Keratinocyte (primary cell): ENCODE data around the gene TLL1.

Source experiments
- EZH2 ChIP-seq: IDR thresholded peaks from one replicate; pipeline ENCODE4 v1.6.1; 2012; ENCODE audit warnings: inconsistent platforms, mild to moderate bottlenecking, low read length, moderate library complexity
- TF ChIP-seq, protein P1 (sequence below), 3 experiments: IDR thresholded peaks in 1 of 3; conservative IDR thresholded peaks in 1 of 3; optimal IDR thresholded peaks in 1 of 3; 2 replicates in 2 of 3; 3 replicates in 1 of 3; pipeline versions ENCODE3 to v1.5.1; 2011; ENCODE audit warnings: low read length in 3 of 3, mild to moderate bottlenecking in 3 of 3, moderate library complexity in 2 of 3, control low read depth in 1 of 3, inconsistent platforms in 1 of 3; ENCODE audit not compliant: insufficient read depth in 2 of 3; ENCODE audit errors: extremely low read depth in 1 of 3

DNA sequence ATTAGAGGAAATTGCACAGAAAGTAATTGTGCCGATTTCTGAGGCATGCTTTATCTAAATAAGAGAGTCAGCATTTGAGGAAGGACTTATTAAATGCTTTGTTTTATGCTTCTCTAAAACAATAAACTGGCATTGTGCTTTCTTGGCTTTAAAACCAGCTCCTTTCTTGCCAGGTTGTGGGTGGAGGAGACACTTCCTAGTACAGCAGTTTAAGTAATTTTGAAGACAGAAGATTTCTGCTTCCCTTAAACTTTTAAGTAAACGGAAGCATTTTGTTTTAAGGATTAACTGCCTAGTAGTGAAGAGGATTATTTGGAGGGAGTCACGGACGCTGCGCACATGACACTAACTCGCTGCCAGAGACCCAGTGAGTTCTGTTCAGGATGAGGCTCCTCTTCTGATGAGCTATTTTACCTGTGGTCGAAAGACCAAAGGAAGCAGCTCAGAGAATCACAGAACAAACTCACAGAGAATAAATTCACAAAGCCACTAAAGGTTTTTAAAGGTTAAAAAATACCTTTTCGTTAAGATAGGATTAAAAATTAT, 169.5 kb downstream of the TLL1 start:
- TF ChIP-seq, protein P1, sequence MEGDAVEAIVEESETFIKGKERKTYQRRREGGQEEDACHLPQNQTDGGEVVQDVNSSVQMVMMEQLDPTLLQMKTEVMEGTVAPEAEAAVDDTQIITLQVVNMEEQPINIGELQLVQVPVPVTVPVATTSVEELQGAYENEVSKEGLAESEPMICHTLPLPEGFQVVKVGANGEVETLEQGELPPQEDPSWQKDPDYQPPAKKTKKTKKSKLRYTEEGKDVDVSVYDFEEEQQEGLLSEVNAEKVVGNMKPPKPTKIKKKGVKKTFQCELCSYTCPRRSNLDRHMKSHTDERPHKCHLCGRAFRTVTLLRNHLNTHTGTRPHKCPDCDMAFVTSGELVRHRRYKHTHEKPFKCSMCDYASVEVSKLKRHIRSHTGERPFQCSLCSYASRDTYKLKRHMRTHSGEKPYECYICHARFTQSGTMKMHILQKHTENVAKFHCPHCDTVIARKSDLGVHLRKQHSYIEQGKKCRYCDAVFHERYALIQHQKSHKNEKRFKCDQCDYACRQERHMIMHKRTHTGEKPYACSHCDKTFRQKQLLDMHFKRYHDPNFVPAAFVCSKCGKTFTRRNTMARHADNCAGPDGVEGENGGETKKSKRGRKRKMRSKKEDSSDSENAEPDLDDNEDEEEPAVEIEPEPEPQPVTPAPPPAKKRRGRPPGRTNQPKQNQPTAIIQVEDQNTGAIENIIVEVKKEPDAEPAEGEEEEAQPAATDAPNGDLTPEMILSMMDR (optimal IDR thresholded peaks at IDR 0.05 in 1 of 3, IDR thresholded peaks at IDR 0.05 in 1 of 3, conservative IDR thresholded peaks at IDR 0.05 in 1 of 3; ENCODE audit: extremely low read depth in 1 of 3, insufficient read depth in 2 of 3, low read length in 3 of 3) = no peak
- no peak for TF ChIP-seq EZH2
